Activated CD4-positive, alpha-beta T cell treated with anti-CD3 and anti-CD28 coated beads, Interleukin-2, amount 50 U/mL, for 4 hours (primary cell): Measurements from ENCODE around the gene CDH23.

Experiments used
- DNase-seq, 2 experiments: peaks; one replicate each; pipeline ENCODE4 v3.0.0-alpha.2; 2020

The CDH23 gene

GRCh38 chr10:71632200-71632820 is 235.6 kb downstream of the CDH23 start:
- DNase-seq: no peak

- no peak for DNase-seq
Observed at GRCh38 chr10:71632896-71633600, 236.3 kb downstream of the CDH23 start.

- DNase-seq: no peak
Observed at GRCh38 chr10:71633920-71634319, 237.2 kb downstream of the CDH23 start.

GRCh38 chr10:71634531-71635164 is 237.9 kb downstream of the CDH23 start:
- no peak for DNase-seq

- DNase-seq: no peak
Observed at GRCh38 chr10:71635251-71635866, 238.6 kb downstream of the CDH23 start.

- no peak for DNase-seq
Observed at GRCh38 chr10:71635867-71636266, 239.1 kb downstream of the CDH23 start.

- no peak for DNase-seq
Observed at GRCh38 chr10:71636588-71636987, 239.9 kb downstream of the CDH23 start.

- no peak for DNase-seq
Observed at GRCh38 chr10:71637305-71637704, 240.6 kb downstream of the CDH23 start.

- no peak for DNase-seq
Observed at GRCh38 chr10:71638064-71638821, 241.5 kb downstream of the CDH23 start.

- DNase-seq: no peak
Observed at GRCh38 chr10:71638822-71639719, 242.4 kb downstream of the CDH23 start.

GRCh38 chr10:71640607-71641006 is 243.9 kb downstream of the CDH23 start:
- no peak for DNase-seq

GRCh38 chr10:71641449-71641848 is 244.7 kb downstream of the CDH23 start:
- no peak for DNase-seq

GRCh38 chr10:71641986-71642385 is 245.3 kb downstream of the CDH23 start:
- DNase-seq: no peak

- DNase-seq: no peak
Observed at GRCh38 chr10:71643904-71644303, 247.2 kb downstream of the CDH23 start.

GRCh38 chr10:71644307-71645180 is 247.8 kb downstream of the CDH23 start:
- DNase-seq: no peak

GRCh38 chr10:71645185-71645584 is 248.5 kb downstream of the CDH23 start:
- no peak for DNase-seq

GRCh38 chr10:71646037-71646436 is 249.3 kb downstream of the CDH23 start:
- DNase-seq: no peak

- no peak for DNase-seq
Observed at GRCh38 chr10:71646592-71647292, 250.0 kb downstream of the CDH23 start.

GRCh38 chr10:71647526-71648253 is 251.0 kb downstream of the CDH23 start:
- no peak for DNase-seq
